Neural cell (in vitro differentiated cells): ENCODE results near the gene TENT5D. TPM values are rescaled to one million over a fixed set of nuclear protein-coding genes. Genes with fewer than 3 reads are reported as not detected.

Source experiments
- H2AFZ ChIP-seq: fragments of 200-600, 300-800 bp; sonication (generic), shearing (Covaris generic); 2 replicates; pipeline ENCODE4 v1.6.0; 2014; ENCODE audit warnings: low read depth, mild to moderate bottlenecking, antibody characterized with exemption, low read length, moderate library complexity
- H3F3A ChIP-seq: fragments of 200-600 bp; shearing (Covaris generic); 2 replicates; pipeline ENCODE4 v1.6.1; 2016; ENCODE audit warnings: mild to moderate bottlenecking, moderate library complexity, mixed read lengths, antibody characterized with exemption, low read length; ENCODE audit not compliant: insufficient read depth, poor library complexity, severe bottlenecking
- H3K27ac ChIP-seq: fragments of 200-600, 300-800 bp; sonication (generic), shearing (Covaris generic); 2 replicates; pipeline ENCODE4 v1.5.1; 2014; ENCODE audit warnings: mild to moderate bottlenecking, low read length, moderate library complexity
- H3K27me3 ChIP-seq: fragments of 300-800, 200-600 bp; sonication (generic), shearing (Covaris generic); 2 replicates; pipeline ENCODE4 v1.6.0; 2014; ENCODE audit warnings: mild to moderate bottlenecking, low read depth, low read length, moderate library complexity; ENCODE audit not compliant: insufficient read depth
- H3K36me3 ChIP-seq: fragments of 300-800, 200-600 bp; sonication (generic), shearing (Covaris generic); 2 replicates; pipeline ENCODE4 v1.5.1; 2014; ENCODE audit warnings: mild to moderate bottlenecking, antibody characterized with exemption, low read length, moderate library complexity; ENCODE audit not compliant: insufficient read depth
- H3K4me2 ChIP-seq: fragments of 300-800, 200-600 bp; sonication (generic), shearing (Covaris generic); 2 replicates; pipeline ENCODE4 v1.6.0; 2014; ENCODE audit warnings: mild to moderate bottlenecking, low read length
- H3K4me3 ChIP-seq: fragments of 300-800, 200-600 bp; sonication (generic), shearing (Covaris generic); 2 replicates; pipeline ENCODE4 v1.5.1; 2014; ENCODE audit warnings: mild to moderate bottlenecking, low read length, moderate library complexity
- H3K79me2 ChIP-seq: fragments of 200-600 bp; shearing (Covaris generic); replicated peaks from 2 replicates; pipeline ENCODE4 v1.6.0; 2014; ENCODE audit warnings: mild to moderate bottlenecking, low read length, moderate library complexity; ENCODE audit not compliant: insufficient read depth
- H3K9ac ChIP-seq: fragments of 300-800, 200-600 bp; sonication (generic), shearing (Covaris generic); 2 replicates; pipeline ENCODE4 v1.6.1; 2016; ENCODE audit warnings: mild to moderate bottlenecking, low read length, mixed read lengths
- H3K9me2 ChIP-seq: fragments of 200-600 bp; shearing (Covaris generic); 2 replicates; pipeline ENCODE4 v1.6.1; 2016; ENCODE audit warnings: mild to moderate bottlenecking, low read length, mixed read lengths; ENCODE audit not compliant: insufficient read depth
- H3K9me3 ChIP-seq: fragments of 200-600, 300-800 bp; sonication (generic), shearing (Covaris generic); 2 replicates; pipeline ENCODE4 v1.6.1; 2016; ENCODE audit warnings: mild to moderate bottlenecking, mixed run types, low read length, moderate library complexity, mixed read lengths
- H4K20me1 ChIP-seq: fragments of 200-600 bp; shearing (Covaris generic); 2 replicates; pipeline ENCODE4 v1.6.1; 2016; ENCODE audit warnings: mild to moderate bottlenecking, mixed run types; ENCODE audit not compliant: insufficient read depth
- CTCF ChIP-seq: fragments of 450-650 bp; IDR thresholded peaks from 2 replicates; pipeline ENCODE4 v1.5.1; 2014; ENCODE audit warnings: antibody characterized with exemption, mild to moderate bottlenecking, moderate library complexity; ENCODE audit not compliant: poor library complexity, severe bottlenecking
- EP300 ChIP-seq: fragments of 450-650 bp; conservative IDR thresholded peaks from 2 replicates; pipeline ENCODE4 v1.6.1; 2014; ENCODE audit warnings: antibody characterized with exemption, mild to moderate bottlenecking, moderate library complexity; ENCODE audit not compliant: poor library complexity, severe bottlenecking
- EZH2 ChIP-seq: fragments of 200-600, 300-800 bp; shearing (Covaris generic), sonication (generic); IDR thresholded peaks from 2 replicates; pipeline ENCODE4 v1.6.1; 2014; ENCODE audit warnings: antibody characterized with exemption, low read length, borderline replicate concordance, mild to moderate bottlenecking; ENCODE audit not compliant: insufficient read depth, poor library complexity, severe bottlenecking
- MXI1 ChIP-seq: fragments of 450-650 bp; conservative IDR thresholded peaks from 2 replicates; pipeline ENCODE4 v1.6.1; 2014; ENCODE audit warnings: antibody characterized with exemption, mild to moderate bottlenecking; ENCODE audit not compliant: poor library complexity, severe bottlenecking
- POLR2AphosphoS5 ChIP-seq: IDR thresholded peaks from 2 replicates; pipeline ENCODE4 v1.6.1; 2012
- RAD21 ChIP-seq: fragments of 450-650 bp; conservative IDR thresholded peaks from 2 replicates; pipeline ENCODE4 v1.6.1; 2014; ENCODE audit warnings: antibody characterized with exemption, mild to moderate bottlenecking, moderate library complexity
- REST ChIP-seq: IDR thresholded peaks from 2 replicates; pipeline ENCODE4 v1.6.1; 2012; ENCODE audit warnings: borderline replicate concordance
- SMC3 ChIP-seq: fragments of 450-650 bp; conservative IDR thresholded peaks from 2 replicates; pipeline ENCODE4 v1.6.1; 2014; ENCODE audit warnings: antibody characterized with exemption, mild to moderate bottlenecking, moderate library complexity; ENCODE audit not compliant: poor library complexity
- TAF1 ChIP-seq: IDR thresholded peaks from 2 replicates; pipeline ENCODE4 v1.6.1; 2012; ENCODE audit warnings: low read depth
- polyA plus RNA-seq: library from polyadenylated mRNA; depleted of rRNA; stranded (reverse); fragments of >200 nt; gene quantifications from 2 replicates; pipeline ENCODE4 v1.2.3, GENCODE V29; 2014

Gene TENT5D
- polyA plus RNA-seq, 1 donor from 2014 or later = not detected

GRCh38 chrX:80412042-80412441 is 8.2 kb upstream of the TENT5D start:
- Histone ChIP-seq H3K27ac (no peak overlapping the region), H3K9me3 (no peaks in the 10 kb centered on the region), H3K9ac (no peak overlapping the region), H3K4me2 (no peak overlapping the region), H2AFZ (no peak overlapping the region), H3K9me2 (no peaks in the 10 kb centered on the region), H3K36me3 (no peaks in the 10 kb centered on the region), H3F3A (no peaks in the 10 kb centered on the region), H3K79me2 (no peaks in the 10 kb centered on the region), H3K4me3 (no peak overlapping the region), H4K20me1 (no peaks in the 10 kb centered on the region), H3K27me3 (no peaks in the 10 kb centered on the region)
- TF ChIP-seq POLR2AphosphoS5 (no peak), EZH2 (no peak), EP300 (no peak), MXI1 (no peak), SMC3 (no peak), TAF1 (no peak), RAD21 (no peak), REST (no peak), CTCF (no peak)

GRCh38 chrX:80423000-80423399 is 2.8 kb downstream of the TENT5D start:
- H4K20me1 ChIP-seq = no peaks in the 10 kb centered on the region
- no peak overlapping the region for H2AFZ ChIP-seq
- TF ChIP-seq CTCF = no peak
- no peak for TF ChIP-seq RAD21
- no peak for TF ChIP-seq POLR2AphosphoS5
- no peak for TF ChIP-seq EP300
- no peak for TF ChIP-seq REST
- no peak overlapping the region for H3K4me2 ChIP-seq
- no peaks in the 10 kb centered on the region for H3K36me3 ChIP-seq
- H3K79me2 ChIP-seq = no peaks in the 10 kb centered on the region
- no peaks in the 10 kb centered on the region for H3K9me2 ChIP-seq
- no peaks in the 10 kb centered on the region for H3K27me3 ChIP-seq
- no peaks in the 10 kb centered on the region for H3F3A ChIP-seq
- no peak overlapping the region for H3K9ac ChIP-seq
- no peaks in the 10 kb centered on the region for H3K9me3 ChIP-seq
- H3K4me3 ChIP-seq = no peak overlapping the region
- no peak overlapping the region for H3K27ac ChIP-seq
